Brain microvascular endothelial cell (primary cell): ENCODE results near the gene CPEB1.
A peak's percentile ranks its signal among the peaks of the same experiment; 100 is the strongest.

Source experiments
- DNase-seq: peaks from one replicate; pipeline ENCODE4 v3.0.0-alpha.2; 2020
- H3K27ac ChIP-seq: fragments of 250-450 bp; sonication (Bioruptor Pico); 2 replicates; pipeline ENCODE4 v1.5.1; 2020; ENCODE audit warnings: mild to moderate bottlenecking, moderate library complexity
- H3K27me3 ChIP-seq: fragments of 250-450 bp; sonication (Bioruptor Pico); replicated peaks from 2 replicates; pipeline ENCODE4 v1.5.1; 2020; ENCODE audit warnings: mild to moderate bottlenecking
- H3K36me3 ChIP-seq: fragments of 250-450 bp; sonication (Bioruptor Pico); replicated peaks from 2 replicates; pipeline ENCODE4 v1.5.1; 2020; ENCODE audit warnings: mild to moderate bottlenecking
- H3K4me3 ChIP-seq: 2 replicates; pipeline ENCODE4 v1.5.1; 2011; ENCODE audit warnings: low read depth, mild to moderate bottlenecking, control low read depth, low read length, moderate library complexity
- in situ Hi-C: cut with HindIII; loops from 2 replicates; pipeline ENCODE4 v1.10.0; 2017; ENCODE audit warnings: low sequenced_read_pairs, low pct_ligation_motif_present
- TF ChIP-seq, protein P1 (sequence below): IDR thresholded peaks from 2 replicates; pipeline ENCODE4 v1.5.1; 2011; ENCODE audit warnings: low read depth, mild to moderate bottlenecking, moderate library complexity, low read length, control low read depth, inconsistent platforms; ENCODE audit errors: missing control alignments

Gene CPEB1

DNA sequence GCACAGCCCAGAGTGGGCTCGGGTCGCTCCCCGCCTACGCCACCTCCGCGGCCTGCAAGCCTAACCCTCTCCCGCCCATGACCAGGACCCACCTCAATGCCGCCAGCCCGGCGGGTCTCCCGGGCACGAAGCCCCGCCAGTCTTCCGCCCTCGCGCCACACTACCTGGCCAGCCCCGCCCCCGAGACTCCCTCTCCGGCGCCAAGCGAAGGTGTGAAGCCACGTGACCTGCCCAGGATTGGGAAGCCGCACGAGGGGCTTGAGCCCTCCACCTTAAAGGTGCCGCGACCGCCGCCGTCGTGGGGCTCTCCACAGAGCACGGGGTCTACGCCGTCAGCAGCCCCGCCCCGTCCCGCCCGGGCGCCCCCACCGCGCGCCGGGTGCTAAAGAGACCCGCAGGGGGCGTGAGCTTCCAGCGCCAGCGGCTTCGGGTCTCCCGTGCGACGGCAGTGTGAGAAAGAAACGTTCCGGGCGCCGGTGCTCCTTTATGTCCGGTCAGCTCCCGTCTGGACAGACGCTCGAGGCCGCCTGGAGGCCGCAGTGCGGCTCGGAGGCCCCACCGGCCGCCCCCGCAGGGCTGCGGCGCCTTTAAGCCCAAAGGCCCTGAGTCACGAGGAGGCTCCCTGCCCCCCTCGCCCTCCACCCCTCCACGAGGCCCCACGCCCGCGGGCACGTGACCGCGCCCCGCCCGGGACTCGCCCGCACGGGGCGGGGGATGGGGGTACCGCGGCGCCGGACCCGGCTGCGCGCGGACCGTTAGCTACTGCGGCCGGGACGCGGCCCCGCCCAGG, at the start of gene CPEB1:
TSS of gene CPEB1 (minus strand) at position 319 of the 790 bp plus-strand sequence. CDS start 18,904 bp downstream, outside the sequence.
- in situ Hi-C loops: no loop called here
- TF ChIP-seq, protein P1, sequence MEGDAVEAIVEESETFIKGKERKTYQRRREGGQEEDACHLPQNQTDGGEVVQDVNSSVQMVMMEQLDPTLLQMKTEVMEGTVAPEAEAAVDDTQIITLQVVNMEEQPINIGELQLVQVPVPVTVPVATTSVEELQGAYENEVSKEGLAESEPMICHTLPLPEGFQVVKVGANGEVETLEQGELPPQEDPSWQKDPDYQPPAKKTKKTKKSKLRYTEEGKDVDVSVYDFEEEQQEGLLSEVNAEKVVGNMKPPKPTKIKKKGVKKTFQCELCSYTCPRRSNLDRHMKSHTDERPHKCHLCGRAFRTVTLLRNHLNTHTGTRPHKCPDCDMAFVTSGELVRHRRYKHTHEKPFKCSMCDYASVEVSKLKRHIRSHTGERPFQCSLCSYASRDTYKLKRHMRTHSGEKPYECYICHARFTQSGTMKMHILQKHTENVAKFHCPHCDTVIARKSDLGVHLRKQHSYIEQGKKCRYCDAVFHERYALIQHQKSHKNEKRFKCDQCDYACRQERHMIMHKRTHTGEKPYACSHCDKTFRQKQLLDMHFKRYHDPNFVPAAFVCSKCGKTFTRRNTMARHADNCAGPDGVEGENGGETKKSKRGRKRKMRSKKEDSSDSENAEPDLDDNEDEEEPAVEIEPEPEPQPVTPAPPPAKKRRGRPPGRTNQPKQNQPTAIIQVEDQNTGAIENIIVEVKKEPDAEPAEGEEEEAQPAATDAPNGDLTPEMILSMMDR: peak; percentile 27
- Histone ChIP-seq H3K27me3 (peaks cover 49% of the 10 kb centered on the region), H3K27ac (no peak within 1 kb of the TSS), H3K36me3 (no peaks in the 10 kb centered on the region), H3K4me3 (peak within 1 kb of the TSS; percentile 31)
- no peak for DNase-seq

DNA sequence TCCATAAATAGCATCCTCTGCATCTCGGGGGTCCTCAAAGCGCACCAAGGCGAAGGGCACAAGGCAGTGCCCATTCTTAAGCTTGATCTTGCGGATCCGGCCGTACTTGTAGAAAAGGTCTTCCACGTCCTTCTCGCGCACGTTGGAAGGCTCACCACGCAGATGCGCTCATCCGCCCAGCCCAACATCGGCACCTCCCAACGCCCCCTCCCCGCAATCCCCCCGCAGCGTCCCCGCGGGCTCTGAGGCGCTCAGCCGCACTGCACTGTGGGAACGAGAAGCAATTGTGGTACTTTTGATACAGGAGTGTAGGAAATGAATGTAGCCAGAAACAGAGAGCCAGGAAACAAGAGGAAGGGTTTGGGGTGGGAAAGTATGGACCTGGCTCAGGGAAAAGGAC, 45.0 kb upstream of the CPEB1 start:
- Histone ChIP-seq H3K4me3 (no peak overlapping the region), H3K27me3 (no peaks in the 10 kb centered on the region), H3K27ac (no peak overlapping the region), H3K36me3 (no peaks in the 10 kb centered on the region)
- in situ Hi-C loops: no loop called here
- TF ChIP-seq, protein P1: no peak
- no peak for DNase-seq

DNA sequence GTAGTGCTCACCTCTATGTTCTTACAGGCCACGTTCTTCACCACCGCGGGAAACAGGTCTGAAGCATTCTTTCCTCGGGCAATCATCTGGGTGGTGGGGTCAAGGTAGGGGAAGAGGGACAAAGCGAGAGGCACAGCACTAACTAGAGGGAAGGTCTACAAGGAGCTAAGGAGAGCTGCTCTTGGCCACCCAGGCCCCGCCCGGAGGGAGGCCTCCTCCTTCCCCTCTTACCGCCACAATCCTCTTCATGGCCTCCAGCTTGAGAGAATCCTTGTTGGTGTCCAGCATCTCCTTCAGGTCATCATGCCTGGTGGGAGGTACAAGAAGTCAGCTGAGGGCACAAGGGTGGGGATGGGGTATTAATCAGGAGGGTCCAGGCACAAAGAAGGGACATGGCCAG, 42.0 kb upstream of the CPEB1 start:
- no peak for DNase-seq
- Histone ChIP-seq H3K27me3 (no peaks in the 10 kb centered on the region), H3K4me3 (no peak overlapping the region), H3K36me3 (no peaks in the 10 kb centered on the region), H3K27ac (no peak overlapping the region)
- TF ChIP-seq, protein P1: no peak
- in situ Hi-C loops: no loop called here

DNA sequence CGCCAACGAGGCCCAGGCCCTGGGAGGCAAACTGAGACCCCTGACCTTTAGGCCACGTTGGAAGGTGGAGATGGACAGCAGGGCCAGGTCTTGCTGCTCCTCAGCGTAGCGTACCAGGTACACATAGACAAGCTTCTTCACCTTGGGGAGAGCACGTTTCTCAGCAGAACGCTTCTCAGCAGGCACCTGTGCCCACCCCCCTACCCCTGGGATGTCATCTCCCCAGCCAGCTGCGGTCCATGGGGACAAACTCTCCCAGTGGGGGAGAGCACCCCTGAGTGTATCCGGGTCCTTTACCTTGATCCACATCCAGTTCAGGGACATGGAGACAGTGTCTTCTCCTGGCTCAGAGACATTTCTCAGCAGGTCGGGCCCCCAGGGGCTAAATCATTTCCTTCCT, 41.5 kb upstream of the CPEB1 start:
- Histone ChIP-seq H3K27ac (no peak overlapping the region), H3K27me3 (no peaks in the 10 kb centered on the region), H3K36me3 (no peaks in the 10 kb centered on the region), H3K4me3 (no peak overlapping the region)
- in situ Hi-C loops: no loop called here
- TF ChIP-seq, protein P1: no peak
- no peak for DNase-seq

DNA sequence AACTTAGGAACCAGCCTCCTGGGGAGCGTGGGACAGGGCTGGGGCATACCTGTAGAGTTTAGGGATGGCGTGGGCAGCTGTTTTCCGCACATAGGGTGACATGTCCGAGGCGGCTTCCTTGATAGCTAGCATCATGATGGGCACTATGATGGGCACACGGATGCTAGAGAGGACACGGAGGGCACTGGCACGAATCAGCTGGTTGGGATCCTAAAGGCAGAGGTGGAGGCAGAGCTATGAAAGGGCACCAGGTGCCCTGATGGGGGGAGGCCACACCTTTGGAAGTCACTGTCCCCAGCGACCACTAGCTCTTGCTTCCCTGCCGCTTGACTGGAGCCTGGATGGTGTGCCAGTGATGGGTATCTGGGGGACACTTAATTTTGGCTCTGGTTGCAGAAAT, 34.2 kb upstream of the CPEB1 start:
- Histone ChIP-seq H3K27me3 (peaks cover 10% of the 10 kb centered on the region), H3K27ac (no peak overlapping the region), H3K4me3 (no peak overlapping the region), H3K36me3 (no peaks in the 10 kb centered on the region)
- TF ChIP-seq, protein P1: no peak
- in situ Hi-C loops: no loop called here
- no peak for DNase-seq
